GOT3 (cell line): ENCODE data around the gene WWP2.

Experiments
- DNase-seq: peaks from one replicate; lab custom pipeline; 2025; ENCODE audit warnings: mixed read lengths; lab: John Stamatoyannopoulos, UW

The WWP2 gene

GRCh38 chr16:69890114-69890891, 128.2 kb downstream of the WWP2 start:
- DNase-seq: no peak

- no peak for DNase-seq
Observed at GRCh38 chr16:69890892-69891282, 128.8 kb downstream of the WWP2 start.

- no peak for DNase-seq
Observed at GRCh38 chr16:69892378-69892777, 130.2 kb downstream of the WWP2 start.

- no peak for DNase-seq
Observed at GRCh38 chr16:69893106-69893505, 131.0 kb downstream of the WWP2 start.

GRCh38 chr16:69894676-69895075, 132.5 kb downstream of the WWP2 start:
- no peak for DNase-seq

GRCh38 chr16:69903865-69904415, 141.8 kb downstream of the WWP2 start:
- DNase-seq: no peak

- no peak for DNase-seq
Observed at GRCh38 chr16:69904495-69905170, 142.5 kb downstream of the WWP2 start.

GRCh38 chr16:69905171-69905555, 143.0 kb downstream of the WWP2 start:
- no peak for DNase-seq

GRCh38 chr16:69906838-69907401, 144.8 kb downstream of the WWP2 start:
- DNase-seq: no peak

- no peak for DNase-seq
Observed at GRCh38 chr16:69909043-69909442, 146.9 kb downstream of the WWP2 start.

GRCh38 chr16:69909760-69910159, 147.6 kb downstream of the WWP2 start:
- DNase-seq: no peak

GRCh38 chr16:69910964-69911363, 148.8 kb downstream of the WWP2 start:
- DNase-seq: no peak

GRCh38 chr16:69916462-69916861, 154.3 kb downstream of the WWP2 start:
- no peak for DNase-seq

GRCh38 chr16:69917311-69917710, 155.2 kb downstream of the WWP2 start:
- no peak for DNase-seq

- DNase-seq: no peak
Observed at GRCh38 chr16:69917739-69918138, 155.6 kb downstream of the WWP2 start.

GRCh38 chr16:69918241-69918640, 156.1 kb downstream of the WWP2 start:
- no peak for DNase-seq

GRCh38 chr16:69921127-69921526, 159.0 kb downstream of the WWP2 start:
- DNase-seq: no peak

GRCh38 chr16:69922200-69922599, 160.1 kb downstream of the WWP2 start:
- DNase-seq: no peak

GRCh38 chr16:69924041-69924775, 162.1 kb downstream of the WWP2 start:
- DNase-seq: no peak

- DNase-seq: no peak
Observed at GRCh38 chr16:69924777-69925191, 162.7 kb downstream of the WWP2 start.

- DNase-seq: no peak
Observed at GRCh38 chr16:69925311-69925710, 163.2 kb downstream of the WWP2 start.

- DNase-seq: no peak
Observed at GRCh38 chr16:69926241-69926640, 164.1 kb downstream of the WWP2 start.
